Neuronal stem cell (in vitro differentiated cells): ENCODE data around the gene CTRB2.

Source experiments
- DNase-seq: peaks from one replicate; pipeline ENCODE4 v3.0.0-alpha.2; 2013; ENCODE audit warnings: low spot score
- H2AFZ ChIP-seq: one replicate; pipeline ENCODE4 v1.6.1; 2013; ENCODE audit warnings: mild to moderate bottlenecking, low read length, inconsistent platforms
- H2AK5ac ChIP-seq: 2 replicates; pipeline ENCODE4 v1.6.1; 2013; ENCODE audit warnings: low read depth, mild to moderate bottlenecking, inconsistent platforms, low read length, moderate library complexity, mixed read lengths
- H2BK120ac ChIP-seq: 2 replicates; pipeline ENCODE4 v1.6.1; 2013; ENCODE audit warnings: low read depth, mild to moderate bottlenecking, inconsistent platforms, low read length, moderate library complexity, mixed read lengths
- H2BK12ac ChIP-seq: one replicate; pipeline ENCODE4 v1.6.1; 2013; ENCODE audit warnings: low read length, inconsistent platforms
- H2BK15ac ChIP-seq: 2 replicates; pipeline ENCODE4 v1.6.1; 2013; ENCODE audit warnings: mild to moderate bottlenecking, low read length, inconsistent platforms, mixed read lengths
- H2BK5ac ChIP-seq: one replicate; pipeline ENCODE4 v1.6.1; 2013; ENCODE audit warnings: inconsistent platforms, mild to moderate bottlenecking, low read length, moderate library complexity
- H3K14ac ChIP-seq: one replicate; pipeline ENCODE4 v1.6.1; 2013; ENCODE audit warnings: low read length, inconsistent platforms
- H3K18ac ChIP-seq: 2 replicates; pipeline ENCODE4 v1.6.1; 2013; ENCODE audit warnings: low read length, inconsistent platforms
- H3K23ac ChIP-seq: 2 replicates; pipeline ENCODE4 v1.6.1; 2013; ENCODE audit warnings: low read depth, mild to moderate bottlenecking, mixed read lengths, low read length, inconsistent platforms; ENCODE audit not compliant: poor library complexity
- H3K27ac ChIP-seq: replicated peaks from 3 replicates; pipeline ENCODE4 v1.5.1; 2013; ENCODE audit warnings: low read length, inconsistent platforms
- H3K27me3 ChIP-seq, 3 experiments: 2 replicates each; pipeline ENCODE4 v1.6.1; 2013; ENCODE audit warnings: low read length in 3 of 3, mild to moderate bottlenecking in 2 of 3, inconsistent platforms in 1 of 3, low read depth in 1 of 3, mixed read lengths in 1 of 3, moderate library complexity in 1 of 3; ENCODE audit not compliant: control insufficient read depth in 3 of 3, insufficient read depth in 3 of 3
- H3K36me3 ChIP-seq, 2 donors: replicated peaks in 1 of 2; 2 replicates each; pipeline ENCODE4 v1.6.1; 2013; ENCODE audit warnings: low read length in 2 of 2; ENCODE audit not compliant: control insufficient read depth in 2 of 2, insufficient read depth in 2 of 2
- H3K4ac ChIP-seq: 2 replicates; pipeline ENCODE4 v1.6.1; 2013; ENCODE audit warnings: inconsistent platforms, mild to moderate bottlenecking, low read length, moderate library complexity
- H3K4me1 ChIP-seq, 2 donors: 1 replicate in 1 of 2; 2 replicates in 1 of 2; pipeline ENCODE4 v1.6.1; 2013; ENCODE audit warnings: low read length in 2 of 2, low read depth in 1 of 2; ENCODE audit not compliant: control insufficient read depth in 2 of 2, insufficient read depth in 1 of 2
- H3K4me2 ChIP-seq: one replicate; pipeline ENCODE4 v1.6.1; 2013; ENCODE audit warnings: mild to moderate bottlenecking, low read length, inconsistent platforms; ENCODE audit not compliant: insufficient read depth, poor library complexity, severe bottlenecking
- H3K4me3 ChIP-seq, 2 donors: 2 replicates each; pipeline ENCODE4 v1.5.1; 2013; ENCODE audit warnings: low read length in 2 of 2, mild to moderate bottlenecking in 2 of 2, inconsistent platforms in 1 of 2, moderate library complexity in 1 of 2
- H3K79me1 ChIP-seq: one replicate; pipeline ENCODE4 v1.6.1; 2013; ENCODE audit warnings: low read depth, mild to moderate bottlenecking, inconsistent platforms, low read length, moderate library complexity
- H3K9ac ChIP-seq: one replicate; pipeline ENCODE4 v1.6.1; 2013; ENCODE audit warnings: mild to moderate bottlenecking, low read depth, low read length, inconsistent platforms; ENCODE audit not compliant: poor library complexity
- H3K9me3 ChIP-seq, 2 donors: replicated peaks in 1 of 2; 2 replicates each; pipeline versions ENCODE3 to v1.6.1; 2013; ENCODE audit warnings: low read length in 2 of 2, mild to moderate bottlenecking in 2 of 2, inconsistent platforms in 1 of 2, low read depth in 1 of 2, mixed read lengths in 1 of 2, moderate library complexity in 1 of 2; ENCODE audit not compliant: control insufficient read depth in 2 of 2, insufficient read depth in 1 of 2
- H4K8ac ChIP-seq: one replicate; pipeline ENCODE4 v1.6.1; 2013; ENCODE audit warnings: low read depth, mild to moderate bottlenecking, inconsistent platforms, low read length, moderate library complexity
- H4K91ac ChIP-seq: one replicate; pipeline ENCODE4 v1.6.1; 2013; ENCODE audit warnings: low read length, low read depth, mild to moderate bottlenecking, inconsistent platforms; ENCODE audit not compliant: poor library complexity
- WGBS, 2 donors: extraction: QIAGEN DNeasy Blood & Tissue Kit; methylation state at CpG; one replicate each; pipeline ENCODE4 v1.1.7; 2013; ENCODE audit warnings: missing lambda C conversion rate in 2 of 2, mixed read lengths in 1 of 2; ENCODE audit not compliant: insufficient read length in 2 of 2, insufficient replicate concordance in 1 of 2; ENCODE audit errors: extremely low coverage in 2 of 2; 5-methylcytosine and 5-hydroxymethylcytosine counted together

Gene CTRB2

DNA sequence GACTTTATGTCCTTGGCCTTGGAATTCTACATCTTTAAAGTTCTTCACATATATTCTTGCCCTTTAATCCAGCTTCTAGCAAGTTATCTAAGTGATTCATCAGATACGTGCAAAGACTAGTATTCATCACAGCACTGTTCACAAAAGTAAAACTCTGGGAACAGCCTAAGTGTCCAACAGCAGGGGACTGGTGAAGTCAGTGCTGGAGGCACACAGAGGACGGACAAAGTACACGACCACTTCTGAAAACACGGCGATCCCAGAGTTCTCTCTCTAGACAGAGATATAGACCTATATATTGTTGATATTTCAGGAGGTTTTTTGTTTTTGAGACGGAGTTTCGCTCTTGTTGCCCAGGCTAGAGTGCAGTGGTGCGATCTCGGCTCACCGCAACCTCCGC lies 24.6 kb upstream of the CTRB2 start:
- H4K91ac ChIP-seq = no peak overlapping the region
- H2AK5ac ChIP-seq = no peak overlapping the region
- no peak overlapping the region for H3K18ac ChIP-seq
- H3K27ac ChIP-seq = no peak overlapping the region
- no peak overlapping the region for H3K9ac ChIP-seq
- H3K9me3 ChIP-seq = no peaks in the 10 kb centered on the region
- H4K8ac ChIP-seq = no peak overlapping the region
- no peak for DNase-seq
- no peak overlapping the region for H3K14ac ChIP-seq
- no peak overlapping the region for H3K4ac ChIP-seq
- no peak overlapping the region for H3K4me2 ChIP-seq
- H2BK15ac ChIP-seq = no peak overlapping the region
- peaks cover 50 to 85% of the 10 kb centered on the region in 2 donors for H3K36me3 ChIP-seq
- peaks cover 25% of the 10 kb centered on the region for H3K79me1 ChIP-seq
- H3K27me3 ChIP-seq = peaks cover 0 to 2% (median 0%) of the 10 kb centered on the region in 3 experiments
- H2BK120ac ChIP-seq = no peak overlapping the region
- no peak overlapping the region for H3K4me3 ChIP-seq
- no peak overlapping the region for H2BK5ac ChIP-seq
- no peak overlapping the region for H2AFZ ChIP-seq
- no peak overlapping the region for H3K23ac ChIP-seq
- no peak overlapping the region for H2BK12ac ChIP-seq
- no CpG with 5 or more reads among the region's 11 CpGs for WGBS, 2 donors
- H3K4me1 ChIP-seq = no peaks in the 10 kb centered on the region

GRCh38 chr16:75230471-75231110 lies 23.6 kb upstream of the CTRB2 start:
- WGBS, 2 donors = no CpG with 5 or more reads among the region's 9 CpGs
- peaks cover 42 to 75% of the 10 kb centered on the region in 2 donors for H3K36me3 ChIP-seq

GRCh38 chr16:75229172-75230031 lies 22.4 kb upstream of the CTRB2 start:
- Histone ChIP-seq H3K4me3 (no peak overlapping the region), H3K4ac (no peak overlapping the region), H3K23ac (peak overlapping the region; percentile 17), H2BK15ac (no peak overlapping the region), H3K27ac (no peak overlapping the region), H3K36me3 (peaks cover 30 to 63% of the 10 kb centered on the region in 2 donors), H3K18ac (peak overlapping the region; percentile 3), H3K4me1 (no peaks in the 10 kb centered on the region), H3K27me3 (peaks cover 0 to 2% (median 0%) of the 10 kb centered on the region in 3 experiments), H2BK5ac (no peak overlapping the region), H3K4me2 (no peak overlapping the region), H4K91ac (no peak overlapping the region), H3K14ac (no peak overlapping the region), H2AK5ac (no peak overlapping the region), H2AFZ (no peak overlapping the region), H2BK12ac (peak overlapping the region; percentile 41), H3K9me3 (no peaks in the 10 kb centered on the region), H2BK120ac (no peak overlapping the region), H3K9ac (peak overlapping the region; percentile 70), H3K79me1 (peaks cover 8% of the 10 kb centered on the region), H4K8ac (no peak overlapping the region)
- no CpG with 5 or more reads among the region's 48 CpGs for WGBS, 2 donors
- no peak for DNase-seq

More at GRCh38 chr16:75230471-75231110, 23.6 kb upstream of the CTRB2 start:
- Histone ChIP-seq H3K27me3 (peaks cover 0 to 2% (median 0%) of the 10 kb centered on the region in 3 experiments), H3K9ac (no peak overlapping the region), H4K8ac (no peak overlapping the region), H3K4ac (no peak overlapping the region), H2BK5ac (no peak overlapping the region), H2BK120ac (no peak overlapping the region), H3K4me2 (no peak overlapping the region), H2BK15ac (no peak overlapping the region), H3K23ac (no peak overlapping the region), H2BK12ac (no peak overlapping the region), H3K9me3 (no peaks in the 10 kb centered on the region), H2AFZ (no peak overlapping the region), H3K27ac (no peak overlapping the region), H3K79me1 (peaks cover 19% of the 10 kb centered on the region), H4K91ac (no peak overlapping the region), H3K4me1 (no peaks in the 10 kb centered on the region), H2AK5ac (no peak overlapping the region), H3K14ac (no peak overlapping the region), H3K18ac (no peak overlapping the region), H3K4me3 (no peak overlapping the region)
- DNase-seq = no peak
